ENCODE data around the gene NANOGP8.

The NANOGP8 gene

DNA sequence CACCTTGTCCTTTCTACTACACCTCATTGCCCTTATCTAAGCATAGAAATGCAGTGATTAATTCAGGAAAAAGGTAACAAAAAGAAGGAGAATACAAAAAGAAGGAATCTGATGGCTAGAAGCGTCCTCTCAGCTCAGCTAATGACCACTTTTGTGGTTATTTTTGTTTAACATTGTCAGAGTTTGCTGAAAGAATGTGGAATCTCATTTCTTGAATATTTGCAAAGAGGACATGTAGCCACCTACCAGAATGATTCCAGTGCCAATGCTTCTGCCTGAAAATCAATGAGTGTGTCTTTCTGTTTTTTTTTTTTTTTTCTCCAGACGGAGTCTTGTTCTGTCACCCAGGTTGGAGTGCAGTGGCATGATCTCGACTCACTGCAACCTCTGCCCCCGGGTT is 24.5 kb downstream of the NANOGP8 start:
- no peak for DNase-seq (ENCODE audit: low read depth)

DNA sequence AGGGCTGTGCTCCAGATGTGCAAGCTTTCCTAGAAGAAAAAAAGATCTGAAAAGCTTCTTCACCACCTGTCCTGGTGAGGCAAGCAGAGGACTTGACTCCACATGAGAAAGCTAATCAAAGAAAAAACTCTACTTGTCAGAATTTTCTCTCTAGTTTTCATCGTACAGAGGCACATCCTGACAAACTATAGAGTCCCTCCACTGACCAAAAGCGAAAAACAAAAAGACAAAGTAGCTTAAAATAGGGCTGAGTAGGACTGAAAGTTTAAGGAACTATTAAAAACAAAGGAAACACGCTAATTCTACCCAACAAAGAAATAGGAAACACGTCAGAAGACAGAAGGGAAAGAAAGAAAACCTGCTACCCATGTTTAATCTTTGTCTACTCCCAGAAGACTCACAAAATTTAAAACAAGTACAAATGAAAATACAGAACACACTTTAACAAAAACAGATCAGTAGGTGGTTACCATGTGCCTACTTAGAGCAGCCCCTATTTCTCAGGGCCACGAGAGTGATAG is 26.5 kb downstream of the NANOGP8 start:
- DNase-seq (ENCODE audit: low read depth) = no peak

DNA sequence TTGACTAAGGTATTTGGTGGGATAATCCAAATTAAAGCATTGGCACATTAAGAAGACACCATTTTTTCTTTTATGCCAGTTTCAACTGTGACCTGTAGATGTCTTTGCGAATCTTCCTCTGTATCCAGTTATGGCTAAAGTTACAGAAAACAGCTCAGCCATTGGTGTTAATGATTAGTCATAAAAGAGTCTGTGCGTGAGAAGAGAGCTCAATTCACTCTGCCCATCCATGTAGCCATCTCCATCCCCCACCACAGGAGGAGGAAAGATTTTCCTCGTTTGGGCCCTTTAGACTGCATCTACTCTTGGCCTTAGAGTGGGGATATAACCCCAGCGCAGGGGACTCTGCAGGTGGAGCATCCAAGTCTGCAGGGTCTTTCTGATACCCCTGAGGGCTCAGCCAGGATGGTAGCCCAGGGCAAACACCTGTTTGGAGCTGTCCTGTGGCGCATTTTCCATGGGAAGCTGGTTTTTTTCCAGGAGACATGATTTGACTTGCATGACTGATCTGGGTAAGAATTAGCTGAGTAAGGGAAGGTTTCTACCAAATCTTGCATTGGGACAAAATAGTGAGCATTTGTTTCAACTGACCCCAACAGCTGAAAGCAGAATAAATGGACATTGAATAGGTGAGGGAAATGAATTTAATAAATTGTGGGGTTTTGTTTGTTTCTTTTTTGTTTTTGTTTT is 29.5 kb downstream of the NANOGP8 start:
- DNase-seq (ENCODE audit: low read depth) = no peak

DNA sequence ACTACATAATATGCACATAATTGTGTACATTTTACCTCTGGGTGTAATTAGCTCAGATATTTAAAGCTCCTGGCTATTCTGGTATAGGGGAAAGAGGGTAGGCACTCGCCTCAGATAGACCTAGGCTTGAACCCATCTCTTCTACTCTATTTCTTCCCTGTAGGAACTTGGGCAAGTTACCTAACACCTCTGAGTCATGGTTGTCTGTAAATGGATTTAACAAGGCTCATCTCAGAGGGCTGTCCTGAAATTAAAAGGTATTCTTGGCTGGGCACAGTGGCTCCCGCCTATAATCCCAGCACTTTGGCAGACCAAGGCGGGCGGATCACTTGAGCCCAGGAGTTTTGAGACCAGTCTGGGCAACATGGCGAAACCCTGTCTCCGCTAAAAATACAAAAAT is 30.7 kb downstream of the NANOGP8 start:
- DNase-seq (ENCODE audit: low read depth) = peak; percentile 16

DNA sequence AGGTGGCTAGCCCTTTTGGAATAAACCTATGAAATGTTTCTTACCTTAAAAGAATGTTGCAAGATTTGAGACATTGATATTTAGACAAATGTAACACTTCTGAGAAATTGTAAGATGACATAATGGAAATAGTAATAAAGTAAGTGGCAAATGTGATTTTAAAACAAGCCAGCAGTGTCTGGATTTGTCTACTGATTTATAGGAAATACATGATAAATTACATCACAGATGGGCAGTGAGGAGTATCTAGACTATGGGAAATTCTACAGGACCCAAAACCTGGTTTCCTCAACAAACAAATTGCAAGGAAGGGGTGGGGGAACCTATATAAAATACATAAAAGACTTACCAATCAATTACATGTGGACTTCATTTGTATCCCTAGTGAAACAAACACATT is 37.1 kb downstream of the NANOGP8 start:
- DNase-seq (ENCODE audit: low read depth) = no peak

DNA sequence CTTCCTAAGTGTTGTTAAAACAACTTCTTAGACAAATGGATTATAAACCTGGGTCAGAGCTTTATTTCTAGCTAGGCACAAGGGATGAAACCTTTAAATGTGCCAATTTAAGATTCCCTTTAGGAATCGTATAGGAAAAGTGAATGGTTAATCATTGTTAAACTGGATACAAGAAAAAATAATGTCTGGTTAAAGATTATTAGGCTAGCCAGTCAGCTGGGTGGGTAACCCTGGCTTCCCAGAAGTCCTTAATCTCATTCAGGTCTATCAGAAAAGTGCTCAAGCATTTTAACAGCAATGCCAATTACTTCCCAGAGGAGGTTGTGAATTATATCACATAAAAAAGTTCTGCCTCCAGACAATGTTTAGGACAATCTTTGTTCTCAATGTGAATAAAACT is 37.6 kb downstream of the NANOGP8 start:
- DNase-seq (ENCODE audit: low read depth) = no peak

DNA sequence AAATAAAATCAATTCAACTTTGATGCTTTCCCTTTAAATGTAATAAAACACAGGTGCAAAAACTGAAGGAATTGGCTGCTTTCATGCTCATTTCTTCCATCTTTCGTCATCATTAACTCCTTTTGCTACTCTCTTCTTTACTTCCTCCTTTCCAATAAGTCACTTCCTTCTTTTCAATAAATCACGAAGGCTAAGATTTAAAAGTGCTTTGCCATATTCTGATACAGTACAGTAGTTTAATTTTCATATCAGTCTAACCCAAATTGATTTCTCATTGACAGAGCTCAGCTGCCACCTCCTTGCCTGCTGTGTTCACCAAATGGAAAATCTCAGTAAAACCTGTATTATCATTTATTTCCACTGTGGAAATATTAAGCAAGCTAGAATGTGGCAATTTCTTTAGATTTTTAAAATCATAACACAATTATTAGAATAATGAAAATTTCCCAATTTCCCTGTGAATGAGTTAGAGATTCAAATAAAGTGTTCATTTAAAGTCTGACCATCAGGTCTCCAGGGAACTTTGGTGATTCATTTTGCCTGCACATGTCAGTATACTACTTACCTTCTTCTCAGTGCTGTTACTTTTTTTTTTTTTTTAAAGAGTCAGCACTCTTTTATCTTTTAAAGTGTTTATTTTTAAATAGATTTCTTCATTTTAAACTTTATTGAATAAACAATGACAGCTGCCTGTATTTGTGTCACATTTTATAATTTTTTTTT is 41.6 kb downstream of the NANOGP8 start:
- no peak for DNase-seq (ENCODE audit: low read depth)

DNA sequence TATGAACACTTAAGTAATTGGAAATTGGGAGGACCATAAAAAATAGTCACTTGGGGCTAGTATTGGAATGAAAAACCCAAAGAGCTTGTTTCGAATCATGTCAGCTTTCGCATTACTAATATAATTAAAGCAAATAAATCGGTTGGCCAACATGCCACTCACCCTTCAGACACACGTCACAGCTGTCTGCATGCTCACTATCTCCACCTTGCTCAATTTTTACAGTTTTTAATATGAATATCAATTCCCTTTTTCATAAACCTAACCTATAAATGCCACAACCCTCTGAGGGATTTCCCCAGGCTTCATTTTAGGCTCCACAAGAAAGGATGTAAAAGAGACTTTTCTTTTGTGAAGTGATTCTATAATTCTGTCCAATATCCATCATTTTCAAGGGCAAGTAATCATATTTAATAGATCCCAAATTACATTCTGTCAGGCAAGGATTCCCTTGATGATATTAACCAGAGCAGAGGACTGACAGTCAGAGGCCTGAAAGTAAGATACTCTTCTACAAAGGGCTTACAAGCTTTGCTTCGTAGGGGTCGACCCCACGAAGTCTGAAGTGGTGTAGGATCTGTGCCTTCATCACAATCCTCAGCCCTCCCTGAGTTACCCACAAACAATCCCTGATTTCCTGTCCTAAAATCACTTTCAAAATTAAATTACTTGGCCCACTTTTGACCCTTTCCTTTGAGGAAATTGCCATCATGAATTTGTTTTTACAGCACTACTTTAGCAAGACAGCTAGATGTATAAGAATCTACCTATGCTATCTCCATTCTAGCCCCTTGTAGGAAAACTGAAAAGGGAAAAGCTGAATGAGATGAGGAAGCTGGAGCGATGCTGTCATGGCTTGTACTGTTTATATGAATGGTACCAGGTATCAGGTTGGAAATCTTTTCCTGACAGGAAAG is 44.5 kb downstream of the NANOGP8 start:
- no peak for DNase-seq (ENCODE audit: low read depth)

DNA sequence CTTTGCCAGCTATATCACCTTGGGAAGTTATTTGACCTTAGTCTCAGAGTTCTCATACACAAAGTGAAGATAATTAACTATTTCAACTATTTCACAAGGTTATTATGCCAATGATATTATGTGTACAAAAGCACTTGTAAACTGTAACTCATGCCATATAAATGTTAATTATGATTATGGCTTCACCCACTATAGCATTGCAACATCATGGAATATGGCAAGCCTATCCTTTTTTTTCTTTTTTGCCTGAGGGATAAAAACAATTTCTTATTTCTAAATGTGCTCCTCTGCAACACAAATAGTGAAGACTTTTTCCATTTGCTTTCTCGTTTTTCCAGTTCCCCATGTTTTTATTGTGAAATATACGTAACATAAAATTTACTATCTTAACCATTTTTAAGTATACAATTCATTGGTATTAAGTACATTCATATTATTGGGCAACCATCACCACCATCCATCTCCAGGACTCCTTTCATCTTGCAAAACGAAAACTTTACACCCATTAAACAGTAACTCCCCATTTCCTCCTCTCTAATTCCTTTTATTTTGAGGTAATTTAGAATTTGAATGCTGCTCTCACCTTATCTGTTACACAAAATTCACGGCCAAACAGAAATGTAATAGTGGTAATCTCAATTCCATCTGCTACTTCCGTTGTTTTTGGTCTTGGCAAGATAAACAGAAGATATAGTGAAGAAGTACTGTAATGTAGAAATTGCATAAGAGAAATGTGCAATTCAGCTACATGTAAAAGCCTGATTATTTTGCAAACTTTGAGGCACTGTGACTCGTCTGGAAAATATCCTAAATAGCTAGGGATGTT is 46.3 kb downstream of the NANOGP8 start:
- DNase-seq (ENCODE audit: low read depth) = peak; percentile 96

Measured in amniotic epithelial cell (primary cell).